A673 (cell line): ENCODE data around the gene NR1D1.

ENCODE experiments used
- CTCF ChIP-seq: fragments of 300-800, 200-600 bp; sonication (generic); conservative IDR thresholded peaks from 2 replicates; pipeline ENCODE4 v1.5.1; 2017; ENCODE audit warnings: low read depth, mild to moderate bottlenecking, antibody characterized with exemption, low read length, moderate library complexity, mixed read lengths
- EZH2 ChIP-seq: fragments of 200-600 bp; sonication (generic); IDR thresholded peaks from 2 replicates; pipeline ENCODE4 v1.6.1; 2017; ENCODE audit warnings: borderline replicate concordance, low read depth, mild to moderate bottlenecking, mixed read lengths, antibody characterized with exemption, low read length; ENCODE audit not compliant: poor library complexity, severe bottlenecking

GRCh38 chr17:40124279-40125141 is 24.1 kb upstream of the NR1D1 start:
- TF ChIP-seq CTCF (no peak), EZH2 (no peak)
